ENCODE measurements around the gene WDR5.

The WDR5 gene

GRCh38 chr9:134187891-134188385 is 52.1 kb downstream of the WDR5 start:
- no peak for DNase-seq (ENCODE audit: low read depth)
- TF ChIP-seq CTCF (conservative IDR thresholded peaks at IDR 0.05; ENCODE audit: control insufficient read depth, insufficient read depth, low read depth, low read length), result no peak
- H3K4me3 ChIP-seq (ENCODE audit: control insufficient read depth, low read depth, low read length), result no peak overlapping the region

- no peak for TF ChIP-seq CTCF (conservative IDR thresholded peaks at IDR 0.05; ENCODE audit: control insufficient read depth, insufficient read depth, low read depth, low read length)
- H3K4me3 ChIP-seq (ENCODE audit: control insufficient read depth, low read depth, low read length), result no peak overlapping the region
- DNase-seq (ENCODE audit: low read depth), result no peak
These were observed 52.7 kb downstream of the WDR5 start for GRCh38 chr9:134188386-134189144.

GRCh38 chr9:134189145-134189469 is 53.2 kb downstream of the WDR5 start:
- no peak overlapping the region for H3K4me3 ChIP-seq (ENCODE audit: control insufficient read depth, low read depth, low read length)
- no peak for DNase-seq (ENCODE audit: low read depth)
- TF ChIP-seq CTCF (conservative IDR thresholded peaks at IDR 0.05; ENCODE audit: control insufficient read depth, insufficient read depth, low read depth, low read length), result no peak

- TF ChIP-seq CTCF (conservative IDR thresholded peaks at IDR 0.05; ENCODE audit: control insufficient read depth, insufficient read depth, low read depth, low read length), result no peak
- no peak overlapping the region for H3K4me3 ChIP-seq (ENCODE audit: control insufficient read depth, low read depth, low read length)
- DNase-seq (ENCODE audit: low read depth), result no peak
These were observed 53.8 kb downstream of the WDR5 start for GRCh38 chr9:134189470-134190231.

- TF ChIP-seq CTCF (conservative IDR thresholded peaks at IDR 0.05; ENCODE audit: control insufficient read depth, insufficient read depth, low read depth, low read length), result no peak
- no peak overlapping the region for H3K4me3 ChIP-seq (ENCODE audit: control insufficient read depth, low read depth, low read length)
- DNase-seq (ENCODE audit: low read depth), result no peak
These were observed 54.6 kb downstream of the WDR5 start for GRCh38 chr9:134190232-134191121.

GRCh38 chr9:134191455-134192209 is 55.8 kb downstream of the WDR5 start:
- TF ChIP-seq CTCF (conservative IDR thresholded peaks at IDR 0.05; ENCODE audit: control insufficient read depth, insufficient read depth, low read depth, low read length), result no peak
- no peak overlapping the region for H3K4me3 ChIP-seq (ENCODE audit: control insufficient read depth, low read depth, low read length)
- DNase-seq (ENCODE audit: low read depth), result no peak

All from fibroblast of mammary gland (primary cell).